SIG-M5 (cell line): ENCODE results near the gene ARHGAP9.
"Not testable (repeated sequence)": the region's sequence is repeated elsewhere in the genome, so short reads cannot be mapped to it uniquely, and the experiment has no call there.

ENCODE experiments used
- DNase-seq: peaks from one replicate; lab custom pipeline; 2025; lab: John Stamatoyannopoulos, UW

The ARHGAP9 gene

DNA sequence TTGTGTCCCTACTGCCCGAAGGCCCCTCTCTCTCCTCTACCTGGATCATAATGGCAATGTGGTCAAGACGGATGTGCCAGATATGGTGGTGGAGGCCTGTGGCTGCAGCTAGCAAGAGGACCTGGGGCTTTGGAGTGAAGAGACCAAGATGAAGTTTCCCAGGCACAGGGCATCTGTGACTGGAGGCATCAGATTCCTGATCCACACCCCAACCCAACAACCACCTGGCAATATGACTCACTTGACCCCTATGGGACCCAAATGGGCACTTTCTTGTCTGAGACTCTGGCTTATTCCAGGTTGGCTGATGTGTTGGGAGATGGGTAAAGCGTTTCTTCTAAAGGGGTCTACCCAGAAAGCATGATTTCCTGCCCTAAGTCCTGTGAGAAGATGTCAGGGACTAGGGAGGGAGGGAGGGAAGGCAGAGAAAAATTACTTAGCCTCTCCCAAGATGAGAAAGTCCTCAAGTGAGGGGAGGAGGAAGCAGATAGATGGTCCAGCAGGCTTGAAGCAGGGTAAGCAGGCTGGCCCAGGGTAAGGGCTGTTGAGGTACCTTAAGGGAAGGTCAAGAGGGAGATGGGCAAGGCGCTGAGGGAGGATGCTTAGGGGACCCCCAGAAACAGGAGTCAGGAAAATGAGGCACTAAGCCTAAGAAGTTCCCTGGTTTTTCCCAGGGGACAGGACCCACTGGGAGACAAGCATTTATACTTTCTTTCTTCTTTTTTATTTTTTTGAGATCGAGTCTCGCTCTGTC is 22.8 kb downstream of the ARHGAP9 start:
- DNase-seq: no peak

- DNase-seq: no peak
Observed at GRCh38 chr12:57456145-57456700, 23.4 kb downstream of the ARHGAP9 start.

- no peak for DNase-seq
Observed at GRCh38 chr12:57455374-57456144, 24.1 kb downstream of the ARHGAP9 start.

DNA sequence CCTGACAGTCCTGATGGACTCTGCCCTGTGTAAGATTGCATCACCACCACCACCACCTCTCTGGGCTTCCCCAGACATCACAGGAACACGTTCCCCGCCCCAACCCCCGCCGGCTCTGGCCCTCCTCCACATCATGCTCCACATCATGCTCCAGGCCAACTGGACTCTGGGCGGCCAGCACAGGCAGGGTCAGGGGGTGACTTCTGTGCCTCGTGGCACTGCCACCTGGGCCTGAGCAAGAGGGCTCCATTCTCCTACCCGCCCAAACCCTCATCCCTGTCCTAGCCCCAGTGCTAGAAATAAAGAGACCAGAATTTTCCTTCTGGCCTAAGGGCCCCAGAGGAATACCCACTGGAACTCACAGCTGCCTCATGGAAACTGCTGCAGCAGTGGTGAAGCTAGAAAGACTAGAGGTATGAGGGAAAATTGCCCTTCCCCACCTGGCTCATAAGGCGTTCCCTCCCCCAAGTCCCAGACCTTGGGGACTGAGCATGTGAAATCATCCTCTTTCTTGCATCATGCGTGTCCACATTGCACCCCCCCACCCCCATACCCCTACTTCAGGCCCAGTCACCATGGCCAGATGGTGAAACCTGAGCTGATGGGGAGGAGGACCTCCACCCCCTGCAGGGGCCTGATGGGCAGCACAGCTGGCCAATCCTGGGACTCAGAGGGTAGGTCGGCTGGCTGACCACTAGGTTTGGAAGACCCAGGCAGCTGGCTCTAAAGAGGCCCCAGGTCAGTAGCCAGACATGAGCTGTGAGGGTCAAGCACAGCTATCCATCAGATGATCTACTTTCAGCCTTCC is 24.9 kb downstream of the ARHGAP9 start, which contains the start of gene INHBE:
Gene INHBE, plus strand, starts transcription at position 742 of the 808 bp plus-strand sequence. CDS start 230 bp downstream, outside the sequence.
- no peak for DNase-seq

GRCh38 chr12:57454213-57454565 is 25.5 kb downstream of the ARHGAP9 start:
- DNase-seq: no peak

GRCh38 chr12:57452937-57453509 is 26.6 kb downstream of the ARHGAP9 start:
- DNase-seq: no peak

DNA sequence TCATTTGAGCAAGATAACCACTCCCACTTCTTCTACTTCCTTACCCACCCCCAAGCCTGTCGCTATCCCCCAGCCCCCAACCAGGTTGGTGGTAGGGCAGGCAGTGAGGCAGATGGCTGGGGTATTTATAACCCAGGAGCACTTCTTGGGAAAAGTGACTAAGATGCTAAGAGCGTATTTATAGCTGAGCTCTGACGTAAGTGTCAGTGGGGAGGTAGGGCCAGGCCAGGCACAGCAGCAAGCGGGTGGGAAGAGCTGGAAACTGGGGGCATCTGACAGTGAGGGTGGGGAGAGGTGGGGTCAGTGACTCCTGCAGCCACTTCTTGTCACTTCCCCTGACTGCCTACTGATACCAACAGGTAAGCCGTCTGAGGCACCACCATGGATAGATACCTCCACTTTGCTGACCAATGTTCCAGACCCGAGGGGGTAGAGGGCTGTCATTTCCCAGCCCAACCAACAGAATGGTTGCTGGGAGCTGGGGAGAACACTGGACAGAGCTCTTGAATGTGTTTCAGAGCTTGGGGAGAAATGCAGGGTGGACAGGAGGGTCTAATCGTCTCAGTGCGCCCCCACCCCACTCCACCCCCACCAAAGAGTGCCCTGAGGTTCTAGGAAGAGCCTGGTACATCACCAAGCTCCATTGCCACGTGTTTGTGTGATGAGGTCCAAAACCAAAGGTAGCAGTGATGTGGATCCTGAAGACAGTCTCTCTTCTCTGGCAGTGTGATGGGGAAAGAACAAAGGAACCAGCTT is 27.3 kb downstream of the ARHGAP9 start:
- peak; percentile 47 for DNase-seq

DNA sequence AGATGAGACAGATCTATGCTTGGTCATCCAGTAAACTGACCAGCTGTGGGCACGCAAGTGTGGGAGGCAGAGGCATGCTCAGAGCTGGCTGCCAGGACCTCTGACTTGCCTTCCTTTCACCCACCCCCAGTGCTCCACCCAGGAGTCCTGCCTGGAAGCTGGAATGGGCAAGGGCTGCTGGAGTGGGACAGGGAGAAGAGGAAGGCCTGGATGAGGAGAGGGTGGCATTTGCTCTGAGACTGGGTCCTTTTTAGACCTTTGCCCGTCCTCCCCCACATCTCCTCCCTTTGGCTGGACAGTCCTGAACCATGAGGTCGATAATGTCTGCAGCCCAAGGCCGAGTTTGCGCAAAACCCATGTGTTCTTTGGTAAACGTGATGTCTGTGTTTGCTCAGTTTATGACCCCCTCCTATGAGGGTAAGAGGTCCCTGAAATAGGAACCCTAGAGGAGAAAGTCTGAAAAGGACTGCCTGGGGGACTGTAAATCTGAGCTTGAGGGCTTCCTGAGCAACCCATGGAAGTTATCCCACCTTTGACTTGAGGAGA is 28.4 kb downstream of the ARHGAP9 start:
- no peak for DNase-seq

- DNase-seq: no peak
Observed at GRCh38 chr12:57450057-57450456, 29.6 kb downstream of the ARHGAP9 start.

DNA sequence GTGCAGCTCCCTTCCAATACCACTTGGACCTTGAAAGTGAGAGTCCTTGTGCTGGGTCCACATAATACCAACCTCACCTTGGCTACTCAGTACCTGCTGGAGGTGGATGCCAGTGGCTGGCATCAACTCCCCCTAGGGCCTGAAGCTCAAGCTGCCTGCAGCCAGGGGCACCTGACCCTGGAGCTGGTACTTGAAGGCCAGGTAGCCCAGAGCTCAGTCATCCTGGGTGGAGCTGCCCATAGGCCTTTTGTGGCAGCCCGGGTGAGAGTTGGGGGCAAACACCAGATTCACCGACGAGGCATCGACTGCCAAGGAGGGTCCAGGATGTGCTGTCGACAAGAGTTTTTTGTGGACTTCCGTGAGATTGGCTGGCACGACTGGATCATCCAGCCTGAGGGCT is 30.3 kb downstream of the ARHGAP9 start:
- no peak for DNase-seq

DNA sequence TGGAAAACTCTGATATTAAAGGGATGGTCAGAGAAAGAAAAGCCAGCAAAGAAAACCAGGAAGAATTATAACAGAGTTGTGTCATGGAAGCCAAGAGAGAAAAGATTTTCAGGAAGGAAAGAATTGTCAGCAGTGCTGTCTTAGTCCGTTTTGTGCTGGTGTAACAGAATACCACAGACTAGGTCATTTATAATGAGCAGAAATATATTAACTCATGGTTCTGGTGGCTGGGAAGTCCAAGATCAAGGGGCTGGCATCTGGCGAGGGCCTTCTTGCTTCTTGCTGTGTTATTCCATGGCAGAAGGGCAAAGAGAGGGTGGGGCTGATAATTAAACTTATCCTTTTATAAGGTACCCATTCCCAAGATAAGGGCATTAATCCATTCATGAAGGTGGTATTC is 31.0 kb downstream of the ARHGAP9 start:
- no peak for DNase-seq

DNA sequence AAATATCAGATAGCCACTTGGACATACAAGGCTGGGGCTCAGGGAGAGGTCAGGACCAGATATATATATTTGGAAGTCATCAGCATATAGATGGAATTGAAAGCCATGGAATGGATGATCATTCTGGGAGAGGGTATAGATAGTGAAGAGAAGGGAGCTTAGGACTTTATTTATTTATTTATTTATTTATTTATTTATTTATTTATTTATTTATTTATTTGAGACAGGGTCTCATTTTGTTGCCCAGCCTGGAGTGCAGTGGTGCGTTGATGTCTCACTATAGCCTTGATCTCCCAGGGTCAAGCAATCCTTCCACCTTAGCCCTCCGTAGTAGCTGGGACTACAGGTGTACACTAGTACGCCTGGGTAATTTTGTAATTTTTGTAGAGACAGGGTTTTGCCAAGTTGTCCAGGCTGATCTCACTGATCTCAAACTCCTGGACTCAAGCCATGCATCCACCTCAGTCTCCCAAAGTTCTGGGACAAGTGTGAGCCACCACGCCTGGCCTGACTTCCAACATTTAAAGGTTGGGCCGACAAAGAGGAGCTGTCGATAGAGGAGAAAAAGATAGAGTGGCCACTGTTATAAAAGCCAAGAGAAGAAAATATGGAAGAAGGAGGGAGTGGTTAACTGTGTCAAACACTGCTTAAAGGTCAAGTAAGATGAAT is 33.2 kb downstream of the ARHGAP9 start:
- no peak for DNase-seq

- no peak for DNase-seq
Observed at GRCh38 chr12:57444744-57445143, 34.9 kb downstream of the ARHGAP9 start.

GRCh38 chr12:57444337-57444736 is 35.3 kb downstream of the ARHGAP9 start:
- DNase-seq: not testable (repeated sequence)

DNA sequence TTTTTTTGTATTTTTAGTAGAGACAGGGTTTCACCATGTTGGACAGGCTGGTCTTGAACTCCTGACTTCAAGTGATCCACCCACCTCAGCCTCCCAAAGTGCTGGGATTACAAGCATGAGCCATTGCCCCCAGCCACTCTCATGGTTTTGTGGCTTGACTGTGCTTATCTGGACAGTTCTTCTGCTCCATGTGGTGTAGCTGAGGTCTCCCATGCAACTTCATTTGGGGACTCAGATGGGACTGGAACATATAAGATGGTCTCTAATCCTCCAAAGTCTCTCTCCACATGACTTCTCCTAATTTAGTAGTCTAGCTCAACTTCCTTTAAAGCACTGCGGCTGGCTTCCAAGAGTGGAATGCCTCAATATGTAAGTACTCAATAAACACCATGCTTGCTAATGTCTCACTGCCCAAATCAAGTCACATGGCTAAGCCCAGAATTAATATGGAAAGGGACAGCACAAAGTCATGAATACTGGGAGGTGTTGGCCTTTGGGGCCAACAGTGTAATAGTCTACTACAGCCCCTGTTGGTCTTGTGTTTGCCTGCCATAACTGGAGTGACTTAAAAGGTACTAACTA is 37.7 kb downstream of the ARHGAP9 start:
- DNase-seq: no peak

GRCh38 chr12:57441393-57441792 is 38.3 kb downstream of the ARHGAP9 start:
- not testable (repeated sequence) for DNase-seq

DNA sequence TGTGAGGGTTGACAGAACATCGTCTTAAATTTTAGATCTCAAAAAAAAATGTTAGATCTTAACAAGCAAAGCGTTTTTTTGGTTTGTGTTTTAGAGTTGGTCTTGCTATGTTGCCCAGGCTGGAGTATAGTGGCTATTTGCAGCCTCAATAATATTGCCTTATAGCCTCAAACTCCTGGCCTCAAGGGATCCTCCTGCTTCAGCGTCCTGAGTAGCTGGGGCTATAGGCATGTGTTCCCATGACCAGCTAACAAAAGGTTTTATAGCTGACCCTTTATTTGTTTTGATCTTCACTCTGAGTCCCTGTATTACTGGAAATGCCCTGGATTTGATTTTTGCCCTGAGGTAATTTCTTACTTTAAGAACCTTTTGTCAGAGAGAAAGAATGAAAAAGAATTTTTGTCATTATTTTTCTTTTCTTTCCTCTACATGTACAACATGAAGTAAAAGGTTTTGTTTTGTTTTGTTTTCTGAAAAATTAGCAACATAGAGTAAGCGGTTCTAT is 39.9 kb downstream of the ARHGAP9 start:
- no peak for DNase-seq

- no peak for DNase-seq
Observed at GRCh38 chr12:57438400-57438799, 41.3 kb downstream of the ARHGAP9 start.

- no peak for DNase-seq
Observed at GRCh38 chr12:57435293-57435692, 44.4 kb downstream of the ARHGAP9 start.
